ENCODE measurements around the gene NF1. TPM values are rescaled to one million over a fixed set of nuclear protein-coding genes. Genes with fewer than 3 reads are reported as not detected.

Gene NF1
- polyA plus RNA-seq, 1 of the 3 experiments (the other 2 are of a cell fraction): 19.6 TPM

GRCh38 chr17:31105991-31106390 is 11.2 kb downstream of the NF1 start:
- CTCF ChIA-PET: no interaction called here
- 100% methylated on average over 1 of the region's 1 CpG for WGBS (ENCODE audit: low lambda C conversion rate)
- H3K9ac ChIP-seq: no peak overlapping the region

More at GRCh38 chr17:31105991-31106390, 11.2 kb downstream of the NF1 start:
- Histone ChIP-seq H2AFZ (ENCODE audit: low read depth) (no peak overlapping the region), H3K4me3 (ENCODE audit: low read depth in 2 of 2, low read length in 1 of 2) (no peak overlapping the region), H3K4me1 (ENCODE audit: control insufficient read depth in 1 of 2, insufficient read depth in 2 of 2, low read depth in 1 of 2, low read length in 1 of 2) (no peaks in the 10 kb centered on the region; a peak in 1 of 4 replicates), H4K20me1 (ENCODE audit: insufficient read depth) (peaks cover 88% of the 10 kb centered on the region), H3K4me2 (no peak overlapping the region), H3K9me2 (no peaks in the 10 kb centered on the region), H3F3A (replicated peaks; ENCODE audit: insufficient read depth) (peaks cover 5% of the 10 kb centered on the region), H3K79me2 (ENCODE audit: insufficient read depth) (peaks cover 100% of the 10 kb centered on the region), H3K9me3 (no peaks in the 10 kb centered on the region), H3K36me3 (replicated peaks in 1 of 2; ENCODE audit: control insufficient read depth in 1 of 2, insufficient read depth in 2 of 2, low read length in 1 of 2) (peaks cover 0 to 12% of the 10 kb centered on the region in 2 experiments), H3K27ac (ENCODE audit: low read depth in 2 of 2, low read length in 1 of 2) (no peak overlapping the region), H3K27me3 (ENCODE audit: insufficient read depth) (no peaks in the 10 kb centered on the region)
- DNase-seq: no peak
- POLR2A ChIA-PET: no interaction called here
- TF ChIP-seq CTCF (IDR thresholded peaks at IDR 0.05): no peak
- no peak for TF ChIP-seq YY1 (IDR thresholded peaks at IDR 0.05; ENCODE audit: low read depth)
- TF ChIP-seq MAX (IDR thresholded peaks at IDR 0.05; ENCODE audit: low read depth): no peak
- TF ChIP-seq RFX5 (IDR thresholded peaks at IDR 0.05; ENCODE audit: low read length): no peak
- TF ChIP-seq TAF1 (IDR thresholded peaks at IDR 0.05; ENCODE audit: borderline replicate concordance, low read depth, low read length): no peak
- TF ChIP-seq EP300 (IDR thresholded peaks at IDR 0.05; ENCODE audit: borderline replicate concordance in 1 of 2, low read depth in 1 of 2, low read length in 1 of 2): no peak
- TF ChIP-seq RCOR1 (IDR thresholded peaks at IDR 0.05; ENCODE audit: low read length): no peak
- TF ChIP-seq NRF1 (IDR thresholded peaks at IDR 0.05; ENCODE audit: low read depth, low read length): no peak
- no peak for TF ChIP-seq SMC3 (IDR thresholded peaks at IDR 0.05; ENCODE audit: low read depth, low read length)
- TF ChIP-seq ZBTB33 (IDR thresholded peaks at IDR 0.05; ENCODE audit: borderline replicate concordance, low read depth): no peak
- no peak for TF ChIP-seq MEF2A (IDR thresholded peaks at IDR 0.05; ENCODE audit: borderline replicate concordance, low read depth)
- TF ChIP-seq GABPA (IDR thresholded peaks at IDR 0.05; ENCODE audit: low read depth): no peak
- TF ChIP-seq ELF1 (IDR thresholded peaks at IDR 0.05): no peak
